ENCODE measurements around the gene FGD6. TPM values are rescaled to one million over a fixed set of nuclear protein-coding genes. Genes with fewer than 3 reads are reported as not detected.

Gene FGD6
- total and polyA plus RNA-seq, 7 experiments from 2014 or later = 0.35 to 8.6 (median 1.1) TPM

DNA sequence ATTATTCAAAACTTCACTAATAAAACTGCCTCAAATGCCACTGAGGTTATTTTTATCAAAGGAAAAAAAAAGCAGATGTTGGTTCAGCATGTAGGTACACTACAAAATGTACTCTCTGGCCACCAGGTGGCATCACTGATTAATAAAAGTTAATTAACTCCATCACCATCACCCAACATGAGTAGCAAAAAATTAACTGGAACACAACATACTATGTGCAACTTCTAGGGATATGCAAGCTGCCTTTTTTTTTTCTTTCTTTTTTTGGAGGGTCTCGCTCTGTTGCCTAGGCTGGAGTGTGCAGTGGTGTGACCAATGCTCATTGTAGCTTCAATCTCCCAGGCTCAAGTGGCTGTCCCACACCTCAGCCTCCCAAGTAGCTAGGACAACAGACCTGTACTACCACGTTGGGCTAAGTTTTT lies 100.1 kb downstream of the FGD6 start:
- Mint-ChIP-seq H3K4me1 (peaks cover 0 to 7% (median 0%) of the 10 kb centered on the region in 7 donors), H3K27ac (no peak overlapping the region), H3K27me3 (no peaks in the 10 kb centered on the region), H3K4me3 (no peak overlapping the region), H3K9me3 (no peaks in the 10 kb centered on the region), H3K36me3 (no peaks in the 10 kb centered on the region)
- no peak overlapping the region for H3K4me3 ChIP-seq (ENCODE audit: low read length)
- H3K36me3 ChIP-seq (ENCODE audit: control insufficient read depth in 2 of 3, insufficient read depth in 3 of 3, low read length in 3 of 3) = no peaks in the 10 kb centered on the region
- ATAC-seq = peak; percentile 87
- ChIA-PET POLR2A (interaction anchor here (1.1 kb wide), 1 partner anchor 100 kb away, joined by 5 read pairs; the partner anchor contains the start of genes FGD6 and VEZT), CTCF (interaction anchor here (0.6 to 3.8 kb wide), 9 partner anchors 9 to 1399 kb away, joined by 3 to 68 read pairs (median 3); partner anchors contain the start of genes FGD6 and VEZT)
- peak; percentile 16 to 77 (median 67) for DNase-seq
- H3K27ac ChIP-seq (ENCODE audit: low read depth, low read length) = no peak overlapping the region
- H3K4me1 ChIP-seq (ENCODE audit: control insufficient read depth in 2 of 2, insufficient read depth in 2 of 2, low read length in 2 of 2) = no peaks in the 10 kb centered on the region
- H3K27me3 ChIP-seq (ENCODE audit: control insufficient read depth in 2 of 2, insufficient read depth in 2 of 2, low read length in 2 of 2) = no peaks in the 10 kb centered on the region
- H3K9me3 ChIP-seq (ENCODE audit: control insufficient read depth in 2 of 3, low read length in 3 of 3) = no peaks in the 10 kb centered on the region
- intact Hi-C loops (cut with micrococcal nuclease) = loop anchor here (1.0 to 5.0 kb wide), 6 partner anchors 100 to 881 kb away; partner anchors contain the start of genes FGD6 (in 2 of the 2), VEZT (in 2 of the 2) and METAP2 (in 1 of the 2)

- ATAC-seq (peak; percentile 38), DNase-seq (no peak)
- no peak overlapping the region for H3K4me3 Mint-ChIP-seq
- H3K27me3 Mint-ChIP-seq = no peaks in the 10 kb centered on the region
- H3K9me3 Mint-ChIP-seq = no peaks in the 10 kb centered on the region
- CTCF ChIA-PET = interaction anchor here (0.6 to 3.8 kb wide), 10 partner anchors 9 to 1400 kb away, joined by 3 to 68 read pairs (median 3); partner anchors contain the start of genes FGD6 and VEZT
- POLR2A ChIA-PET = interaction anchor here (1.1 kb wide), 1 partner anchor 101 kb away, joined by 5 read pairs; the partner anchor contains the start of genes FGD6 and VEZT
- Histone ChIP-seq H3K9me3 (ENCODE audit: control insufficient read depth in 2 of 3, low read length in 3 of 3) (no peaks in the 10 kb centered on the region), H3K27ac (ENCODE audit: low read depth, low read length) (no peak overlapping the region), H3K27me3 (ENCODE audit: control insufficient read depth in 2 of 2, insufficient read depth in 2 of 2, low read length in 2 of 2) (no peaks in the 10 kb centered on the region), H3K36me3 (ENCODE audit: control insufficient read depth in 2 of 3, insufficient read depth in 3 of 3, low read length in 3 of 3) (no peaks in the 10 kb centered on the region), H3K4me1 (ENCODE audit: control insufficient read depth in 2 of 2, insufficient read depth in 2 of 2, low read length in 2 of 2) (no peaks in the 10 kb centered on the region), H3K4me3 (ENCODE audit: low read length) (no peak overlapping the region)
- no peaks in the 10 kb centered on the region for H3K36me3 Mint-ChIP-seq
- H3K4me1 Mint-ChIP-seq = peaks cover 0 to 7% (median 0%) of the 10 kb centered on the region in 7 donors
- intact Hi-C loops (cut with micrococcal nuclease) = loop anchor here (1.0 to 5.0 kb wide), 6 partner anchors 101 to 882 kb away; partner anchors contain the start of genes FGD6 (in 2 of the 2), VEZT (in 2 of the 2) and METAP2 (in 1 of the 2)
- H3K27ac Mint-ChIP-seq = no peak overlapping the region
Observed at GRCh38 chr12:95116773-95117172, 100.5 kb downstream of the FGD6 start.

DNA sequence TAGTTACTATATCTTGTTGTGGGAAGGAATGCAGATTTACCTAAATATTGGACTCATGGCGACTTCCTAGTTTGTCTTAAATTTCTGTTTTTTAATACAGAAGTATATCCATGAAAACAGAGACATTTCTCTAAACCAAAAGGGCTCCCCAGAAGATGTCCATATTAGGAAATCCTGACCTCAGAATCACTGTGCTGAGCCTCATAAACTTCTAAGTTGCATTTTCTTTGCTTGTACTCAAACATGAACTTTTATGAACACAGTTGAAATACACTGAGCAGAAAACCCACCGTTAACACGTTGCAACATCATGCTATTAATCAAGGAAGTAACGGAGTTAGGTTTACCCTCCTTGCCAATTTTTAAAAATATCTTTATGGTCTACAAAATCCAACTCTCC lies 100.9 kb downstream of the FGD6 start:
- ATAC-seq = no peak
- H3K27ac Mint-ChIP-seq = no peak overlapping the region
- no peaks in the 10 kb centered on the region for H3K36me3 ChIP-seq (ENCODE audit: control insufficient read depth in 2 of 3, insufficient read depth in 3 of 3, low read length in 3 of 3)
- H3K27me3 Mint-ChIP-seq = no peaks in the 10 kb centered on the region
- H3K27me3 ChIP-seq (ENCODE audit: control insufficient read depth in 2 of 2, insufficient read depth in 2 of 2, low read length in 2 of 2) = no peaks in the 10 kb centered on the region
- ChIA-PET CTCF (interaction anchor here (0.6 to 3.8 kb wide), 4 partner anchors 101 to 1400 kb away, joined by 3 to 68 read pairs (median 5); partner anchors contain the start of genes FGD6 and VEZT), POLR2A (interaction anchor here (1.1 kb wide), 1 partner anchor 101 kb away, joined by 5 read pairs; the partner anchor contains the start of genes FGD6 and VEZT)
- no peak overlapping the region for H3K27ac ChIP-seq (ENCODE audit: low read depth, low read length)
- peaks cover 0 to 1% (median 0%) of the 10 kb centered on the region in 11 donors for H3K9me3 Mint-ChIP-seq
- H3K9me3 ChIP-seq (ENCODE audit: control insufficient read depth in 2 of 3, low read length in 3 of 3) = no peaks in the 10 kb centered on the region
- intact Hi-C loops (cut with micrococcal nuclease) = loop anchor here in 1 of 2 donors (5.0 kb wide), 2 partner anchors 356 to 701 kb away; partner anchors contain the start of gene METAP2
- no peak for DNase-seq
- H3K4me1 Mint-ChIP-seq = peaks cover 0 to 10% (median 0%) of the 10 kb centered on the region in 7 donors
- no peaks in the 10 kb centered on the region for H3K4me1 ChIP-seq (ENCODE audit: control insufficient read depth in 2 of 2, insufficient read depth in 2 of 2, low read length in 2 of 2)
- no peak overlapping the region for H3K4me3 Mint-ChIP-seq
- no peaks in the 10 kb centered on the region for H3K36me3 Mint-ChIP-seq
- H3K4me3 ChIP-seq (ENCODE audit: low read length) = no peak overlapping the region

DNA sequence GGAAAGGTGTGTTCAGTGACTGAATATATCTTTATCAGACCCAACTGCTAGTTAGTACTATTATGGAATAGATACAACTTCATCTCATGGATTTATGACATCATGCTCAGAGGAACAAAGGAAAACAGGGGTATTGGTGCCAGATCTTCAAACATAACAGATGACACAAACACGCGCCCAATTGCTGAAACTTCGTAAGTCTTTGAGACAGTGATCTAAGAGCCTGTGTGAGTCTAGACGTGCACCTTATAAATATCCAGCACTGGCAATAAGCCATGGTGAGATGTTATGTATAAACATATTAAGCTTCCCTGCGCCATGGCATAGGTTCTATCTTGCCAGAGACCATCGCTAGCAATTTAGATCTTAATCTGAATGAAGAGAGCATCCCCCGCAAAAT lies 101.6 kb downstream of the FGD6 start:
- H3K4me1 ChIP-seq (ENCODE audit: control insufficient read depth in 2 of 2, insufficient read depth in 2 of 2, low read length in 2 of 2) = no peaks in the 10 kb centered on the region
- H3K4me3 ChIP-seq (ENCODE audit: low read length) = no peak overlapping the region
- no peak overlapping the region for H3K27ac Mint-ChIP-seq
- POLR2A ChIA-PET = no interaction called here
- H3K36me3 Mint-ChIP-seq = no peaks in the 10 kb centered on the region
- H3K36me3 ChIP-seq (ENCODE audit: control insufficient read depth in 2 of 3, insufficient read depth in 3 of 3, low read length in 3 of 3) = no peaks in the 10 kb centered on the region
- intact Hi-C loops (cut with micrococcal nuclease) = loop anchor here in 1 of 2 donors (5.0 kb wide), 2 partner anchors 357 to 702 kb away; partner anchors contain the start of gene METAP2
- no peak overlapping the region for H3K27ac ChIP-seq (ENCODE audit: low read depth, low read length)
- no peaks in the 10 kb centered on the region for H3K27me3 Mint-ChIP-seq
- H3K9me3 Mint-ChIP-seq = peaks cover 0 to 1% (median 0%) of the 10 kb centered on the region in 11 donors
- no peaks in the 10 kb centered on the region for H3K27me3 ChIP-seq (ENCODE audit: control insufficient read depth in 2 of 2, insufficient read depth in 2 of 2, low read length in 2 of 2)
- ATAC-seq = no peak
- peaks cover 0 to 10% (median 0%) of the 10 kb centered on the region in 7 donors for H3K4me1 Mint-ChIP-seq
- DNase-seq = no peak
- CTCF ChIA-PET = interaction anchor here (2.0 to 3.8 kb wide), 2 partner anchors 102 to 419 kb away, joined by 7 to 68 read pairs; partner anchors contain the start of genes FGD6 and VEZT
- H3K4me3 Mint-ChIP-seq = no peak overlapping the region
- H3K9me3 ChIP-seq (ENCODE audit: control insufficient read depth in 2 of 3, low read length in 3 of 3) = no peaks in the 10 kb centered on the region

DNA sequence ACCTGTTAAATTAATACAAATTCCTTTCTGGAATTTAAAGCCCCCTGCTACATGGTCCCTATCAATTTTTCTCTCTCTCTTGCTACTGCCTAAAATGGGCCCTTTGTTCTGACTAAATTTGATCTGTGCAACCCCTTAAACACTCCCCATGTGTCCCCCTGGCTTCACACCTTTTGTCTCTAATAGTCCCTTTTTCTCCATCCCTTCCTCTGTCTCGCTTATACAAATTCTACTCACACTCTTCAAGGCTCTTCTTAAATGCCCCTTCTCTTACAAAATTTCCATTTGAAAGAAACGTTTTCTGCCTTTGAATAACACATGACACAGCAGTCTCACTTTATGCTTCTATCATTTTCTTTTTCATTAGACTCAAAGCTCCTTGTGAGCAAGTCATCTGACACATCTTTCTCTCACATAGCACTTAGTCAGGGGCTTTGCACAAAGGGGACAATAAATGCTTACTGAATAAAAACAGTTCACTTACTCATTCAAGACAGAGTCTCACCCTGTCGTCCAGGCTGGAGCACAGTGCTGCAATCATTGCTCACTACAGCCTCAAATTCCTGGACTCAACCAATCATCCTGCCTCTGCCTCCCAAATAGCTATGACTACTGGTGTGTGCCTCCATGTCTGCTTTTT lies 102.4 kb downstream of the FGD6 start:
- H3K4me3 Mint-ChIP-seq = no peak overlapping the region

DNA sequence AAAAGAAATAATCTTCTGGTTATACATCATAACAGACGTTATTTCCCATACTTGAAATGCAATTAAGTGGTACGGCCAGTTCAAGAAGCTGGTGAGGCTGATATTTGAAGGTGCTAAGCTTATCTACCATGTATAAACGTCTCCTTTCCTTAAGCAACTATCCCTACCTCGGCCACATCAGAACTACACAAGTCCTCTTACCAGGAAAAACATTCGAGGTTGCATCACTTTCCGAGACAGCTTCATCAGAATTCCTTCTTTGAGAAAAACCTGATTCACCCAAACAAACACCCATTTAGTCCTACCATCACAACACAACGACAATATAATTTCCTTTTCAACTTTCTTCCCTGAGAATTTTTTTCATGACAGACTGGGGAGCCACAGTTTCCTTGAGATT lies 109.9 kb downstream of the FGD6 start:
- H3K36me3 ChIP-seq (ENCODE audit: control insufficient read depth in 2 of 3, insufficient read depth in 3 of 3, low read length in 3 of 3) = no peaks in the 10 kb centered on the region
- Mint-ChIP-seq H3K9me3 (peaks cover 0 to 1% (median 0%) of the 10 kb centered on the region in 11 donors), H3K4me1 (peaks cover 0 to 16% (median 0%) of the 10 kb centered on the region in 7 donors)

More for the DNA sequence above, 102.4 kb downstream of the FGD6 start:
- intact Hi-C loops (cut with micrococcal nuclease) = loop anchor here in 1 of 2 donors (5.0 kb wide), 2 partner anchors 357 to 702 kb away; partner anchors contain the start of gene METAP2
- Mint-ChIP-seq H3K9me3 (peaks cover 0 to 1% (median 0%) of the 10 kb centered on the region in 11 donors), H3K4me1 (peaks cover 0 to 10% (median 0%) of the 10 kb centered on the region in 7 donors), H3K27me3 (no peaks in the 10 kb centered on the region), H3K36me3 (no peaks in the 10 kb centered on the region), H3K27ac (peak overlapping the region in 1 of 9 donors; percentile 28)
- Histone ChIP-seq H3K27me3 (ENCODE audit: control insufficient read depth in 2 of 2, insufficient read depth in 2 of 2, low read length in 2 of 2) (no peaks in the 10 kb centered on the region), H3K4me3 (ENCODE audit: low read length) (no peak overlapping the region), H3K9me3 (ENCODE audit: control insufficient read depth in 2 of 3, low read length in 3 of 3) (no peaks in the 10 kb centered on the region), H3K4me1 (ENCODE audit: control insufficient read depth in 2 of 2, insufficient read depth in 2 of 2, low read length in 2 of 2) (no peaks in the 10 kb centered on the region), H3K36me3 (ENCODE audit: control insufficient read depth in 2 of 3, insufficient read depth in 3 of 3, low read length in 3 of 3) (no peaks in the 10 kb centered on the region), H3K27ac (ENCODE audit: low read depth, low read length) (no peak overlapping the region)
- CTCF ChIA-PET = interaction anchor here (0.7 to 3.8 kb wide), 3 partner anchors 103 to 420 kb away, joined by 3 to 68 read pairs (median 7); partner anchors contain the start of genes FGD6 and VEZT
- POLR2A ChIA-PET = no interaction called here
- no peak for DNase-seq
- ATAC-seq = no peak

More for the DNA sequence above, 109.9 kb downstream of the FGD6 start:
- Mint-ChIP-seq H3K36me3 (peaks cover 0 to 9% (median 0%) of the 10 kb centered on the region in 5 donors), H3K27me3 (no peaks in the 10 kb centered on the region), H3K27ac (no peak overlapping the region), H3K4me3 (no peak overlapping the region)
- Histone ChIP-seq H3K9me3 (ENCODE audit: control insufficient read depth in 2 of 3, low read length in 3 of 3) (no peaks in the 10 kb centered on the region), H3K27ac (ENCODE audit: low read depth, low read length) (no peak overlapping the region), H3K4me3 (ENCODE audit: low read length) (no peak overlapping the region), H3K4me1 (ENCODE audit: control insufficient read depth in 2 of 2, insufficient read depth in 2 of 2, low read length in 2 of 2) (no peaks in the 10 kb centered on the region), H3K27me3 (ENCODE audit: control insufficient read depth in 2 of 2, insufficient read depth in 2 of 2, low read length in 2 of 2) (no peaks in the 10 kb centered on the region)
- CTCF ChIA-PET = interaction anchor here (0.9 kb wide), 1 partner anchor 493 kb away, joined by 3 read pairs; no protein-coding TSS in a partner anchor
- ATAC-seq (no peak), DNase-seq (no peak)
- POLR2A ChIA-PET = no interaction called here
- intact Hi-C loops (cut with micrococcal nuclease) = no loop called here

All from naive thymus-derived CD4-positive, alpha-beta T cell (primary cell).